ENCODE measurements around the gene NPAS3. TPM values are rescaled to one million over a fixed set of nuclear protein-coding genes. Genes with fewer than 3 reads are reported as not detected.

Gene NPAS3
- total and polyA plus RNA-seq, 2 donors (not counting 3 experiments of a cell fraction or from before 2014, with no cell fraction given) = 0.10 to 0.13 TPM

DNA sequence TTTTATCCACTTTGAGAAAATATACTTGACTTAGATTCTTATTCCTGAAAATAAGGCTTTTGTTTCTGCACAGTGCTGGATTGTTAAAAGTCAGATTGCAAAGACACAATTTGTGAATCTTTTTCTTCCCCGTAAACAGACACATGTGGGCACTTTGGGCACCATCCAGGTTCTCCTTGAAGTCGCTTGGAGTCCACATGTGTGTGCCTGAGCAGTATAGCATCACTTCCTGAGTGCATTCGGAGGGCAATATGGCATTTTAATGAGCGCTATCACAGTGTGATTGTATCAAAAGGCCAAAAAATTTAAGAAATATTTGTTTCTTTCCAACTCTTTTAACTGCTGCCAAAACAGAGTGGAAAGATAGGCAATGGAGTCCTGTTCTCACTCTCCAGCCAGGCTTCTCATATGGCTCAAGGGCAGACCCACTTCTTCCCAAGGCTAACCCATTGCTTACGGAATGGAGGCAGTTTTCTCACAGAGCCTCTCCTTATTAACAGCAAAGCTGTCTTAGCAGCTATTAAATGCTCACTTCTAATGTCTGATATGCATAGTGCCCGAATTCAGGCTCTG, 615.1 kb downstream of the NPAS3 start:
- Histone ChIP-seq H3K4me3 (replicated peaks in 1 of 3; ENCODE audit: insufficient read depth in 1 of 3, low read depth in 1 of 3, low read length in 3 of 3) (no peak overlapping the region), H4K20me1 (replicated peaks; ENCODE audit: control insufficient read depth, extremely low read depth, insufficient read depth, low read length) (no peaks in the 10 kb centered on the region), H3K79me2 (ENCODE audit: control insufficient read depth, insufficient read depth, low read length) (no peaks in the 10 kb centered on the region), H3K4me1 (ENCODE audit: control insufficient read depth, extremely low read depth, insufficient read depth, low read length) (peaks cover 14% of the 10 kb centered on the region), H3K9ac (replicated peaks; ENCODE audit: extremely low read depth, insufficient read depth, low read length) (no peak overlapping the region), H3K9me3 (replicated peaks; ENCODE audit: control insufficient read depth, insufficient read depth, low read length) (no peaks in the 10 kb centered on the region), H2AFZ (ENCODE audit: low read depth, low read length) (no peak overlapping the region), H3K27me3 (ENCODE audit: control insufficient read depth in 2 of 2, insufficient read depth in 2 of 2, low read length in 2 of 2) (no peaks in the 10 kb centered on the region), H3K27ac (ENCODE audit: insufficient read depth, low read depth, low read length) (no peak overlapping the region), H3K36me3 (ENCODE audit: control insufficient read depth in 2 of 2, extremely low read depth in 1 of 2, insufficient read depth in 2 of 2, low read length in 2 of 2) (no peaks in the 10 kb centered on the region), H3K4me2 (ENCODE audit: insufficient read depth, low read length) (no peak overlapping the region), H3K9me1 (replicated peaks; ENCODE audit: control insufficient read depth, extremely low read depth, insufficient read depth, low read length) (no peaks in the 10 kb centered on the region)
- CTCF ChIA-PET = no interaction called here
- POLR2A ChIA-PET = no interaction called here
- FAIRE-seq (no peak), DNase-seq (ENCODE audit: low read depth, low spot score) (no peak)
- intact Hi-C loops (cut with micrococcal nuclease) (no loop called here), dilution Hi-C loops (cut with MboI; ENCODE audit: extremely low pct_ligation_motif_present, low sequenced_read_pairs) (no loop called here)
- no TSS peak for BruUV-seq (replicated peaks)
- no peak for TF ChIP-seq MYC (IDR thresholded peaks at IDR 0.05; ENCODE audit: low read depth, low read length)
- no peak for TF ChIP-seq POLR2A (IDR thresholded peaks at IDR 0.05; ENCODE audit: low read depth, low read length)
- no peak for TF ChIP-seq GATA2 (IDR thresholded peaks at IDR 0.05; ENCODE audit: insufficient read depth, insufficient read length, low read depth, low read length)
- no peak for TF ChIP-seq FOS (IDR thresholded peaks at IDR 0.05; ENCODE audit: borderline replicate concordance, insufficient read depth, low read length)
- TF ChIP-seq, protein P1, sequence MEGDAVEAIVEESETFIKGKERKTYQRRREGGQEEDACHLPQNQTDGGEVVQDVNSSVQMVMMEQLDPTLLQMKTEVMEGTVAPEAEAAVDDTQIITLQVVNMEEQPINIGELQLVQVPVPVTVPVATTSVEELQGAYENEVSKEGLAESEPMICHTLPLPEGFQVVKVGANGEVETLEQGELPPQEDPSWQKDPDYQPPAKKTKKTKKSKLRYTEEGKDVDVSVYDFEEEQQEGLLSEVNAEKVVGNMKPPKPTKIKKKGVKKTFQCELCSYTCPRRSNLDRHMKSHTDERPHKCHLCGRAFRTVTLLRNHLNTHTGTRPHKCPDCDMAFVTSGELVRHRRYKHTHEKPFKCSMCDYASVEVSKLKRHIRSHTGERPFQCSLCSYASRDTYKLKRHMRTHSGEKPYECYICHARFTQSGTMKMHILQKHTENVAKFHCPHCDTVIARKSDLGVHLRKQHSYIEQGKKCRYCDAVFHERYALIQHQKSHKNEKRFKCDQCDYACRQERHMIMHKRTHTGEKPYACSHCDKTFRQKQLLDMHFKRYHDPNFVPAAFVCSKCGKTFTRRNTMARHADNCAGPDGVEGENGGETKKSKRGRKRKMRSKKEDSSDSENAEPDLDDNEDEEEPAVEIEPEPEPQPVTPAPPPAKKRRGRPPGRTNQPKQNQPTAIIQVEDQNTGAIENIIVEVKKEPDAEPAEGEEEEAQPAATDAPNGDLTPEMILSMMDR (IDR thresholded peaks at IDR 0.05; ENCODE audit: extremely low read depth in 1 of 2, insufficient read depth in 1 of 2, low read depth in 1 of 2, low read length in 2 of 2) = no peak
- TF ChIP-seq, protein P2, sequence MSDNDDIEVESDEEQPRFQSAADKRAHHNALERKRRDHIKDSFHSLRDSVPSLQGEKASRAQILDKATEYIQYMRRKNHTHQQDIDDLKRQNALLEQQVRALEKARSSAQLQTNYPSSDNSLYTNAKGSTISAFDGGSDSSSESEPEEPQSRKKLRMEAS (IDR thresholded peaks at IDR 0.05; ENCODE audit: insufficient read depth, insufficient read length) = no peak

DNA sequence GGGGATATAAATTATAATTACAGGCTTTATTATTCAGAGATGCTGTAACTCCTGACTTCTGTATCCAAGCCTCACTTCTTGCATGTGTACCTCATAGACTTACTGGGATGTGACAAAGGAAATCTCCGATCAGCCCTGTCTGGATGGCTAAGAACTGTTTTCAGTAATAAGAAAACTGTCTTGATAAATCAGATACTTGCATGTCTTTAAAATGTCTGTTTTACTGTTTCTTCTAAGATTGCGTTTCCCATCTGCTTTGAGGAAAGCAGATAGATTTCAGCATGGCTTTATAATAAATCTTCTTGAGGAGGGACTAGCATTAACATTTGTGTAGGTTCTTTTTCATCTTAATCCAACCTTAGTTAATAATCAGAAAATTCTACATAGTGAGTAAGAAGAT, 616.3 kb downstream of the NPAS3 start:
- H3K36me3 ChIP-seq (ENCODE audit: control insufficient read depth in 2 of 2, extremely low read depth in 1 of 2, insufficient read depth in 2 of 2, low read length in 2 of 2) = no peaks in the 10 kb centered on the region
- no peak overlapping the region for H3K4me3 ChIP-seq (replicated peaks in 1 of 3; ENCODE audit: insufficient read depth in 1 of 3, low read depth in 1 of 3, low read length in 3 of 3)
- TF ChIP-seq FOS (IDR thresholded peaks at IDR 0.05; ENCODE audit: borderline replicate concordance, insufficient read depth, low read length) (no peak), MYC (IDR thresholded peaks at IDR 0.05; ENCODE audit: low read depth, low read length) (no peak), POLR2AphosphoS5 (IDR thresholded peaks at IDR 0.05; ENCODE audit: insufficient read depth, low read depth, low read length) (no peak), JUN (IDR thresholded peaks at IDR 0.05; ENCODE audit: borderline replicate concordance, insufficient read depth, insufficient read length, low read depth) (no peak), GATA2 (IDR thresholded peaks at IDR 0.05; ENCODE audit: insufficient read depth, insufficient read length, low read depth, low read length) (no peak), EZH2 (IDR thresholded peaks at IDR 0.05; ENCODE audit: borderline replicate concordance, low read depth, low read length, severe bottlenecking) (no peak), POLR2A (IDR thresholded peaks at IDR 0.05; ENCODE audit: low read depth, low read length) (no peak)
- TF ChIP-seq, protein P1 (IDR thresholded peaks at IDR 0.05; ENCODE audit: extremely low read depth in 1 of 2, insufficient read depth in 1 of 2, low read depth in 1 of 2, low read length in 2 of 2) = no peak
- TF ChIP-seq, protein P2 (IDR thresholded peaks at IDR 0.05; ENCODE audit: insufficient read depth, insufficient read length) = no peak
- H3K9me1 ChIP-seq (replicated peaks; ENCODE audit: control insufficient read depth, extremely low read depth, insufficient read depth, low read length) = no peaks in the 10 kb centered on the region
- no peaks in the 10 kb centered on the region for H4K20me1 ChIP-seq (replicated peaks; ENCODE audit: control insufficient read depth, extremely low read depth, insufficient read depth, low read length)
- peaks cover 14% of the 10 kb centered on the region for H3K4me1 ChIP-seq (ENCODE audit: control insufficient read depth, extremely low read depth, insufficient read depth, low read length)
- DNase-seq (ENCODE audit: low read depth, low spot score) (no peak), FAIRE-seq (no peak)
- no peak overlapping the region for H3K9ac ChIP-seq (replicated peaks; ENCODE audit: extremely low read depth, insufficient read depth, low read length)
- intact Hi-C loops (cut with micrococcal nuclease) (no loop called here), dilution Hi-C loops (cut with MboI; ENCODE audit: extremely low pct_ligation_motif_present, low sequenced_read_pairs) (no loop called here)
- ChIA-PET CTCF (no interaction called here), POLR2A (no interaction called here)
- no peak overlapping the region for H3K27ac ChIP-seq (ENCODE audit: insufficient read depth, low read depth, low read length)
- H3K79me2 ChIP-seq (ENCODE audit: control insufficient read depth, insufficient read depth, low read length) = no peaks in the 10 kb centered on the region
- no peak overlapping the region for H2AFZ ChIP-seq (ENCODE audit: low read depth, low read length)
- BruUV-seq (replicated peaks) = no TSS peak
- H3K4me2 ChIP-seq (ENCODE audit: insufficient read depth, low read length) = no peak overlapping the region
- no peaks in the 10 kb centered on the region for H3K27me3 ChIP-seq (ENCODE audit: control insufficient read depth in 2 of 2, insufficient read depth in 2 of 2, low read length in 2 of 2)
- no peaks in the 10 kb centered on the region for H3K9me3 ChIP-seq (replicated peaks; ENCODE audit: control insufficient read depth, insufficient read depth, low read length)

Measured in endothelial cell of umbilical vein (primary cell).